A673 (cell line): Measurements from ENCODE around the gene TTC7B.

Experiments
- EZH2 ChIP-seq: fragments of 200-600 bp; sonication (generic); IDR thresholded peaks from 2 replicates; pipeline ENCODE4 v1.6.1; 2017; ENCODE audit warnings: borderline replicate concordance, low read depth, mild to moderate bottlenecking, mixed read lengths, antibody characterized with exemption, low read length; ENCODE audit not compliant: poor library complexity, severe bottlenecking
- TF ChIP-seq, protein P1 (sequence below): fragments of 300-800, 200-600 bp; sonication (generic); conservative IDR thresholded peaks from 2 replicates; pipeline ENCODE4 v1.5.1; 2017; ENCODE audit warnings: low read depth, mild to moderate bottlenecking, antibody characterized with exemption, low read length, moderate library complexity, mixed read lengths

DNA sequence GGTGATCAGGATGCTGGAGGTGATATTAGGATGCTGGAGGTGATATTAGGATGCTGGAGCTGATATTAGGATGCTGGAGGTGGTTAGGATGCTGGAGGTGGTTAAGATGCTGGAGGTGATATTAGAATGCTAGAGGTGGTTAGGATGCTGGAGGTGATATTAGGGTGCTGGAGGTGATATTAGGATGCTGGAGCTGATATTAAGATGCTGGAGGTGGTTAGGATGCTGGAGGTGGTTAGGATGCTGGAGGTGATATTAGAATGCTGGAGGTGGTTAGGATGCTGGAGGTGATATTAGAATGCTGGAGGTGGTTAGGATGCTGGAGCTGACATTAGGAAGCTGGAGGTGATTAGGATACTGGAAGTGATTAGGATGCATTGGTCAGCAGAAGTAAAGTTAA lies 318.0 kb downstream of the TTC7B start:
- TF ChIP-seq, protein P1, sequence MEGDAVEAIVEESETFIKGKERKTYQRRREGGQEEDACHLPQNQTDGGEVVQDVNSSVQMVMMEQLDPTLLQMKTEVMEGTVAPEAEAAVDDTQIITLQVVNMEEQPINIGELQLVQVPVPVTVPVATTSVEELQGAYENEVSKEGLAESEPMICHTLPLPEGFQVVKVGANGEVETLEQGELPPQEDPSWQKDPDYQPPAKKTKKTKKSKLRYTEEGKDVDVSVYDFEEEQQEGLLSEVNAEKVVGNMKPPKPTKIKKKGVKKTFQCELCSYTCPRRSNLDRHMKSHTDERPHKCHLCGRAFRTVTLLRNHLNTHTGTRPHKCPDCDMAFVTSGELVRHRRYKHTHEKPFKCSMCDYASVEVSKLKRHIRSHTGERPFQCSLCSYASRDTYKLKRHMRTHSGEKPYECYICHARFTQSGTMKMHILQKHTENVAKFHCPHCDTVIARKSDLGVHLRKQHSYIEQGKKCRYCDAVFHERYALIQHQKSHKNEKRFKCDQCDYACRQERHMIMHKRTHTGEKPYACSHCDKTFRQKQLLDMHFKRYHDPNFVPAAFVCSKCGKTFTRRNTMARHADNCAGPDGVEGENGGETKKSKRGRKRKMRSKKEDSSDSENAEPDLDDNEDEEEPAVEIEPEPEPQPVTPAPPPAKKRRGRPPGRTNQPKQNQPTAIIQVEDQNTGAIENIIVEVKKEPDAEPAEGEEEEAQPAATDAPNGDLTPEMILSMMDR: no peak
- no peak for TF ChIP-seq EZH2
